Thyroid gland (tissue), 4 donors: Measurements from ENCODE around the gene EPHA3.

Experiments
- CTCF ChIP-seq, 6 experiments: fragments of 200-600 bp in 3 of 6; fragments of 450-650 bp in 3 of 6; sonication (generic) in 3 of 6; IDR thresholded peaks; one replicate each; pipeline ENCODE4 v1.5.1; 2016 to 2019; ENCODE audit warnings: antibody characterized with exemption in 6 of 6, mild to moderate bottlenecking in 2 of 6, inconsistent platforms in 1 of 6, moderate library complexity in 1 of 6
- POLR2A ChIP-seq, 2 donors: fragments of 450-650 bp; IDR thresholded peaks; one replicate each; pipeline ENCODE4 v1.6.1; 2017; ENCODE audit warnings: antibody characterized with exemption in 2 of 2, mild to moderate bottlenecking in 2 of 2, moderate library complexity in 1 of 2

GRCh38 chr3:89490129-89490528 is 382.7 kb downstream of the EPHA3 start:
- TF ChIP-seq CTCF (IDR thresholded peaks at IDR 0.05) (no peak), POLR2A (IDR thresholded peaks at IDR 0.05) (no peak)
